Kidney (tissue), 14 donors: ENCODE measurements around the gene AOPEP. TPM values are rescaled to one million over a fixed set of nuclear protein-coding genes. Genes with fewer than 3 reads are reported as not detected.

ENCODE experiments used
- DNase-seq, 5 donors: peaks; one replicate each; pipeline ENCODE4 v3.0.0-alpha.2; 2013 to 2020
- FAIRE-seq: peaks from 2 replicates; lab custom pipeline; 2012; peaks lifted over from hg19 to GRCh38; lab: Jason Lieb, UNC
- H3K27ac ChIP-seq, 2 donors: one replicate each; pipeline ENCODE4 v1.7.0; 2013; ENCODE audit warnings: low read depth in 2 of 2, low read length in 2 of 2, inconsistent platforms in 1 of 2
- H3K27me3 ChIP-seq: one replicate; pipeline ENCODE4 v1.7.1; 2013; ENCODE audit warnings: low read length, inconsistent platforms; ENCODE audit not compliant: control insufficient read depth, insufficient read depth
- H3K36me3 ChIP-seq, 3 donors: one replicate each; pipeline versions ENCODE4 v1.7.0 to v1.7.1; 2013; ENCODE audit warnings: low read length in 3 of 3, control low read depth in 1 of 3, inconsistent platforms in 1 of 3; ENCODE audit not compliant: insufficient read depth in 3 of 3, control insufficient read depth in 2 of 3
- H3K4me1 ChIP-seq, 3 donors: one replicate each; pipeline versions ENCODE4 v1.7.0 to v1.7.1; 2013; ENCODE audit warnings: low read length in 3 of 3, inconsistent platforms in 1 of 3, low read depth in 1 of 3; ENCODE audit not compliant: control insufficient read depth in 2 of 3, insufficient read depth in 2 of 3
- H3K4me3 ChIP-seq, 3 donors: one replicate each; pipeline versions ENCODE4 v1.7.0 to v1.8.1; 2013; ENCODE audit warnings: low read length in 3 of 3, control low read depth in 1 of 3, inconsistent platforms in 1 of 3
- H3K9ac ChIP-seq, 3 donors: one replicate each; pipeline versions ENCODE4 v1.7.0 to v1.7.1; 2013; ENCODE audit warnings: low read length in 3 of 3, control low read depth in 1 of 3, inconsistent platforms in 1 of 3
- H3K9me3 ChIP-seq, 3 donors: one replicate each; pipeline versions ENCODE4 v1.7.0 to v1.7.1; 2013; ENCODE audit warnings: low read length in 3 of 3, control low read depth in 1 of 3, inconsistent platforms in 1 of 3; ENCODE audit not compliant: control insufficient read depth in 2 of 3, insufficient read depth in 1 of 3
- CTCF ChIP-seq: IDR thresholded peaks from 3 replicates; pipeline ENCODE4 v1.5.1; 2012; ENCODE audit warnings: mild to moderate bottlenecking, moderate library complexity, borderline replicate concordance; ENCODE audit not compliant: insufficient read depth; ENCODE audit errors: extremely low read depth
- intact Hi-C: fragments of 100-400 bp; cut with DNase I; formaldehyde crosslinking; loops from one replicate; pipeline ENCODE4 v1.11.1; 2022
- polyA plus RNA-seq: library from polyadenylated mRNA; stranded (reverse); fragments of 350-450 nt; fragmentation: Illumina TruSeq; extraction: RNeasy Lipid Tissue Mini Kit (QIAGEN cat#74804); gene quantifications from one replicate; pipeline ENCODE4 v1.2.3, GENCODE V29; 2014; ENCODE audit warnings: low read depth, low replicate concordance; ENCODE audit not compliant: insufficient read depth
- total RNA-seq: library from RNA; stranded (reverse); fragmentation: NEBNext Ultra II Directional; extraction: Animal tissue kit (Norgen Biotek cat#: 25700); gene quantifications from one replicate; pipeline ENCODE4 v1.2.1, GENCODE V29; 2021
- donor health status: control.
- donor health status: control.
- donor health status: control.
- donor health status: control.
- donor health status: control.
- donor health status: DM: yes; HTN: yes; CAD: no.
- donor health status: Normal renal cell carcinoma (clear cell type).

Gene AOPEP
- total and polyA plus RNA-seq, 2 donors from 2014 or later: 52.2 to 119 TPM

- no peak for TF ChIP-seq CTCF
- no peak overlapping the region for H3K9ac ChIP-seq
- FAIRE-seq: no peak
Observed at GRCh38 chr9:94850540-94851434, 124.3 kb downstream of the AOPEP start.

GRCh38 chr9:94851467-94851866 is 125.0 kb downstream of the AOPEP start:
- no peak for DNase-seq
- Histone ChIP-seq H3K4me3 (no peak overlapping the region), H3K27me3 (no peaks in the 10 kb centered on the region), H3K9me3 (no peaks in the 10 kb centered on the region), H3K27ac (no peak overlapping the region), H3K9ac (no peak overlapping the region), H3K36me3 (no peaks in the 10 kb centered on the region), H3K4me1 (peaks cover 5 to 18% (median 15%) of the 10 kb centered on the region in 3 donors)
- intact Hi-C loops: no loop called here
- TF ChIP-seq CTCF: no peak
- FAIRE-seq: no peak

More at GRCh38 chr9:94850540-94851434, 124.3 kb downstream of the AOPEP start:
- no peak overlapping the region for H3K27ac ChIP-seq
- peaks cover 5 to 18% (median 15%) of the 10 kb centered on the region in 3 donors for H3K4me1 ChIP-seq
- intact Hi-C loops: no loop called here
- no peak overlapping the region for H3K4me3 ChIP-seq
- no peaks in the 10 kb centered on the region for H3K27me3 ChIP-seq
- DNase-seq: no peak
- no peaks in the 10 kb centered on the region for H3K36me3 ChIP-seq
- H3K9me3 ChIP-seq: no peaks in the 10 kb centered on the region

- no peaks in the 10 kb centered on the region for H3K27me3 ChIP-seq
- H3K9ac ChIP-seq: no peak overlapping the region
- H3K36me3 ChIP-seq: no peaks in the 10 kb centered on the region
- H3K9me3 ChIP-seq: no peaks in the 10 kb centered on the region
- intact Hi-C loops: no loop called here
- no peak for TF ChIP-seq CTCF
- DNase-seq (no peak), FAIRE-seq (no peak)
- H3K4me1 ChIP-seq: peaks cover 5 to 18% (median 15%) of the 10 kb centered on the region in 3 donors
- no peak overlapping the region for H3K4me3 ChIP-seq
- H3K27ac ChIP-seq: no peak overlapping the region
Observed at GRCh38 chr9:94851892-94852291, 125.4 kb downstream of the AOPEP start.
